Activated CD4-positive, alpha-beta T cell treated with anti-CD3 and anti-CD28 coated beads, Interleukin-2, Interleukin-6, amounts not matched to agents 100 ng/mL and 50 ng/mL, durations not matched to agents 16 hours and 8 hours (primary cell): ENCODE data around the gene NOTCH1.

Source experiments
- DNase-seq: peaks from one replicate; pipeline ENCODE4 v3.0.0-alpha.2; 2020

Gene NOTCH1

DNA sequence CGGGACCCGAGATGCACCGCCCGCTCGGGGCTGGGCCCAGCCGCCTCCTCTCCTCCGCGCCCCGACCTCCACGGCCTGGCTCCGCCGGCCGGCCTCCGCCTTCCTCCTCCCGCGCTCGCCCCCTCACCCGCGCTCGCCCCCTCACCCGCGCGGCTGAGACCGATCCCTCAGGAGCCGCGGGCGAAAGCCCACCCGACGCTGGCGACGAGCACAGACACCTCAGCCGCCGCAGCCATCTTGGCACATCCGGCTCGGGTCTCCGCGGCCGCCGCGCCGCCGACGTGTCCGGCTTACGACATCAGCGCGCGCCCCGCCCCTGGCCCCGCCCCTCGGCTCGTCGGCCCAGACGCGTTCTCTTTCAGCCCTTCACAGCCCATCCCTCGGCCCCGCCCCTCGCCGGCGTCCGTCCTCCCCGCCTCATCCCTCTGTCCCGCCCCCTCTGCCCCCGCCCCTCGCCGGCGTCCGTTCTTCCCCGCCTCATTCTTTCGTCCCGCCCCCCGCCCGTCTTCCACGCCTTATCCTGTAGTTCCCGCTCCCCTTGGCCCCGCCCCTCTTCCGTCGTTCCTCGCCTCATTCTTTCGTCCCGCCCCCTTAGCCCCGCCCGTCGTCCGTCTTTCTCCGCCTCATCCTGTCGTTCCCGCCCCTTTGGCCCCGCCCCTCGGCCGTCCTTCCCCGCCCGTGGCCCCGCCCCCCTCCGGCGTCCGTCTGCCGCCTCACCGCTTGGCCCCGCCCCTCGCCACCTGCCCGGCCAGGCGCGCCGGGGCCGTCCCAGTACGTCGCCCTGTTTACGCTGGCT is 62.9 kb downstream of the NOTCH1 start, which contains the start of gene SEC16A:
TSS of gene SEC16A (minus strand) at position 248 of the 796 bp plus-strand sequence. CDS start 5,425 bp downstream, outside the sequence.
- DNase-seq, result peak; percentile 99

DNA sequence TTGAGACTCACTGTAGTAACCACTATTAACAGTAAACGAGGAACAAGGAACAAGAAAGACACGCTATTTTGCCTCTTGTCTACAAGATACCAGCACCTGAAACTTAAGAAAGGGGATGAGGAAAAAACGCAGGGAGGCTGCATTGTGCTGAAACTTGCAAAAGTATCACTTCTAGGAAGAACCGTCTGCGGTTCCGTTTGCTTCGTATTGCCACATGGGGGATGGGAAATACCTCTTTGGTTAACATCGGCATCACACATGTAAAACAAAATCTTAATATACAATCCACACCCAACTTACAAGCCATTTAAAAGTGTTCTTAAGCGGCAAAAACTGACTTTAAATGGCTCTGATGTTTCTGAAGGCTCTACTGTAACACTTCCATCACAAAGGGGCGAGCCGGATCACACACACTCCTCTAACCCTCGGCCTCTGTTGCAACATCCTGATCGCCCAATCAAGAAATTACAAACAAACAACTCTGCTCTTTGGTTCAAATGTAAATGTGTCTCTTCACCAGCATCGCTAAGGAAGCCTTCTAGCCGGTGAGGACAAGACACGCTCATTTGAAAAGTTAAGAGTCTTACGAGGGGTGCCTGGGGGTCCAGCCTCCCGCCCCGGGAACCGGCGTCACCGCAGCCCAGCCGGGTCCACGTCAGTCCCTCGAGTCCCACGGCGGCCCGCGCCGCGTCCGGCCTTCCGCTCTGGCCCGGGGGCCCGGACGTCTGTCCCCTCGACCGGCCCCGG is 63.6 kb downstream of the NOTCH1 start:
- DNase-seq, result peak; percentile 43

GRCh38 chr9:136481558-136481957 is 64.3 kb downstream of the NOTCH1 start:
- DNase-seq, result no peak

DNA sequence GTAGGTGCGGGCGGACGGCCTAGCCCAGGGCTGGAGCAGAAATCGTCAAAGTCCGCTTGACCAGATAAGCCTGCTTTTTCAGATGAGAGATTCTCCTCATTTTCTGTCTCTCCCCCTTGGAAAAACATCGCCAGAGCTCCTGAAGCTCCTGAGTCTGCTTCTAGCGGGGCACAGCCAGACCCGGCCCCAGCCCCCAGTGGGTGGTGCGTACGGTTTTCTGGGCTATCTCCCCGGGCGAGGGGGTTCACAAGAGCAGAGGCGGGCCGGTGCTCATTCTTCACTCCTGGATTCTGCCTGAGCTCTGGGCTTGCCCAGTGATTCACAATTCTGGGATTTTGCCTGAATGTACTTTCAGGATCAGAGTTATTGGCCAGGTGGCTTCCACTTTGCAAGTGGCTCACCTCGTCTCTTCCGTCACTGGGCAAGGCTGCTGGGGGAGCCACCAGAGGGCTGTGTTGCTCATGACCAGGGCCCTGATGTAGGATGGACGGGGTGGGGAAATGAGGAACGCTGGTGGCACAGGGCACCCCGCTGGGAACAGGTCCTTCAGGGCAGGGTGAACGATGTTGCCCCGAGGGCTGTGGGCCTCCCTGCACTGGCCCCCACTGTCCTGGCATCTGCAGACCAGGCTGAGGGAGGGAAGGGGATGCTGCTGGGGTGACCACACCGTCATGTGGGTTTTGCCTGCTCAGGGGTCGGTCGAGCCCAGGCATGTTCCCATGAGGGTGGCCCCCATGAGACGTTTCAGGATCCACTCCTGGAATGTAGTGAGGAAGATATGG is 69.3 kb downstream of the NOTCH1 start:
- no peak for DNase-seq

DNA sequence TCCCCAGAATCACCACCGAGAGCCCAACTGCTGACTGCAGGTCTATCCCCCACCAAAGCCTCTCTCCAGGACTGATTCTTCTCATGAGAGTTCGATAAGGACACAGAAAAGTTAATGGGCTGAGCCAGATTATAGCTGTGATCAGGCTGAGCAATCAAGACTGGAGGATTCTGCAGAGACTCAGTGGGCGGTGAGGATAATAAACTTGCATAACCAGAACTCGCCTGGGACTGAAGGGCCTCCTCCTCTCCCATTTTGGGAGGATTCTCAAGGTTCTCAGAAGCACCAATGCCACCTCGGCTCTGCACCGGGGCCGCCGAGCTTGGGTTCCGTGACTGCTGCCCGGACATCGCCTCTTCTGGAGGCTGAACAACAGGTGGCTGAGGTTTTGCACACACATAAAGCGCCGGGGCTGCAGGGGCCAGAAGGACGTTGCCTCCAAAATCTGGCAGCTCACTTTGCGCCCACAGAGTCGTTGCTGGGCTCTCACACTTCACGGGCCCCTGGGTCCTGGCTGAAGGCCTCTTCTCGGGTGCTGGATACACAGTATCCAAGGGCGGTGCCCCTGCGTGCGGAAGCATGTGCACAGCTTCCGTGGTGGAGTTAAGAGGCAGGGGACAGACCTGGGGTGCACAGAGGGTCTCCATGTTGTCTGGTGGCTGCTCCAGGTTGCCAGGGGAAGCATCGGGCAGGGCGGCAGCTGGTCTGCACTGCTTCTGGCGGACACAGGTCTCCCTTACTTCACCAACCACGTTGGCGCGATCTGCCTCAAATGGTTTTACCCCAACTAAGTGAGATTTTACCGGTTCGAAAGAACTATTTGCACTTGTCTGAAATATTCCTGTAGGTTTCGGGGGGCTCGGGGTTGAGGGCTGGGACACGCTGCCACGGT is 70.6 kb downstream of the NOTCH1 start:
- DNase-seq, result no peak

DNA sequence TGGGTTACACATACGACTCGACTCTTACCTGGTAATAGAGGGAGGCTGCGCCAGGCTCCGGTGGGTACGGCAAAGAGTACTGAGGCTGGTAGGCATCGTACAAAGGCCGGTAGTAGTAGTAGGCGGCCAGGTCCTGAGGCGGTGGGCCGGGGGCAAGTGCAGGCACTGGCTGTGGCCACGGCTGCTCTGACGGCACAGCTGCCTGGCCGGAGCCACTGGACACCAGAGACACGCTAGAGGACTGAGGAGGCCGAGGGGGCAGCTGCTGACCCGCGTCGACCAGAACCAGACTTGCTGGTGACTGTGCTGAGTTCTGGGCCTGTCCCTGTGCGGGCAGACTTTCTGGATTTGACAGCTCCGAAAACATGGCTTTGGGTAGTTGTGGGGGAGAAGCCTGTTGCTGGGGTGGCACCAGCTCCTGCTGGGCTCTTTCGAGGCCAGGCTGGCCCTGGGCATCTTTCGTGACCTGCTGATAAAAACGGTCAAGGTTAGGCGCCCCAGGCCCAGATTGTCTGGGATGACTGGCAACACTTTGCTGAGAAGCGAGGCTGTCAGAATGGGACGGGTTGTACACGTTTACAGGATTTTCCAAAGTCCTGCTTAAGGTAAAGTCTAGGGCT is 71.7 kb downstream of the NOTCH1 start:
- no peak for DNase-seq

DNA sequence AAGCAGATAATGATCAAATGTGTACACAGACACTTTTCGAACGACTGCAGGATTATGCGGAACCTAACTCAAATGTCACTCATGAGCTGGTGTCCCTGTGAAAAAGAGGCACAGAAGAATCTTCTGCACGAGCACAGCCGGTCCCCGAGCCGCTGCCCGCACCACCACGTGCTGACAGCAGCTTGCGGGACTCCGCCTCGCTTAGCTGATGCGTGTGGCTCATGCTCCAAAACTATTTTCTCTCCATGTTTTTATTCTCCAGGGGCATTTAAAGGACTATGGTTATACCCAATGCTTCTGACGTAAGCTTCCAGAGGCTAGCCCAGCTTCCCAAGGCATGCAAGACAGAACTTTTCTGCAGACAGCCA is 72.5 kb downstream of the NOTCH1 start:
- no peak for DNase-seq

GRCh38 chr9:136472640-136473353 is 73.1 kb downstream of the NOTCH1 start:
- DNase-seq, result no peak

DNA sequence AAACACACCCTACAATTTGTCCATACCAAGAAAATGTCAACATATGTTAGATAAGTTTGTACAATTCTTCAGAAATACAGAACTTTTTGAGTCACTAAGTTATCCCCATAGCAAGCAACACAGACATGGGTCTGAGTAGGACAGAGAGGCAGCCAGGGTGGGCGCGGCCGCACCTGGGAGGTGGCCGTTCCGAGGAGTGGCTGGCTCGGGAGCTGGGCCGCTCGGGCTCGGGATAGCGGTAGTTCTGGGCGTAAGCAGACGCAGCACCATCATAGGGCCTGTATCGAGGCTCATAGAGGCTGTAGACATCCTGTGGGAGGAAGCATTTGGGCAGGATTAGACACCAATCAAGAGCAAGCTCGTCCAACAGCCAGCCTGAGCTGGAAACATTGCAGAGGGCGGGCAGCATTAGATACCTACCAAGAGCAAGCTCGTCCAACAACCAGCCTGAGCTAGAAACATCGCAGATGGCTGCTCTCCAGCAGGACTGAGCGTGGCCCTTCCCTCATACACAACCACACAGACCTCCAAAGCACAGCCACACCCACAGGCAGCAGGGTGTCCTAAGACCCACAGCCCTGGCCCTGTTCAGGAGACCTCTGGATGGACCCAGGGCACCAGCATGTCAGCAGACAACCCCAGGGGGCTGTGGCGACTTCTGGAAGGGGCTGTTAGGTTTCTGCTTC is 73.9 kb downstream of the NOTCH1 start:
- DNase-seq, result no peak

DNA sequence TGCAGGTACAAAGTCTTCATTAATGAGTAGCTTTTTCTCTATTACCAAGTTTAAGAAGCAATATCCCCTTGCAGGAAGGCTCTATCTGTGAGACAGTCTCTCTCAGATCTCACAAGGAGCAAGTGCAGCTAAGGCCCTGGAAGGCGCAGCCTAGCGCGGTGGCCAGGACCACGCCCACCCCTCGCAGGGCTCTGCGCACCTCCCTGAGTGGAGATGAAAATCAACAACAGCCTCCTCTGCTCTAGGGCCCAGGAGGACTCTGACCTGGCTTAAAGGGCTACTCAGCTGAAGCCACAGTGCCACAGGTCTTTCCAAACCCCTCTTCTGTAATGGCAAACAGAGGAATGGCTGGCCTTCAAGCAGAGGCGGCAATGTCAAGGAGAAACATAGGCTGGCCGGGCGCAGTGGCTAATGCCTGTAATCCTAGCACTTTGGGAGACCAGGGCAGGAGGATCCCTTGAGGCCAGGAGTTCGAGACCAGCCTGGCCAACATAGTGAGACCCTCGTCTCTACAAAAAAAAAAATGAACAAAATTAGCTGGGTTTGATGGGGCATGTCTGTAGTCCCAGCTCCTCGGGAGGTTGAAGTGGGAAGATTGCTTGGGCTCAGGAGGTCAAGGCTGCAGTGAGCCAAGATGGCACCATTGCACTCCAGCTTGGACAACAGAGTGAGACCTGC is 74.9 kb downstream of the NOTCH1 start:
- no peak for DNase-seq

DNA sequence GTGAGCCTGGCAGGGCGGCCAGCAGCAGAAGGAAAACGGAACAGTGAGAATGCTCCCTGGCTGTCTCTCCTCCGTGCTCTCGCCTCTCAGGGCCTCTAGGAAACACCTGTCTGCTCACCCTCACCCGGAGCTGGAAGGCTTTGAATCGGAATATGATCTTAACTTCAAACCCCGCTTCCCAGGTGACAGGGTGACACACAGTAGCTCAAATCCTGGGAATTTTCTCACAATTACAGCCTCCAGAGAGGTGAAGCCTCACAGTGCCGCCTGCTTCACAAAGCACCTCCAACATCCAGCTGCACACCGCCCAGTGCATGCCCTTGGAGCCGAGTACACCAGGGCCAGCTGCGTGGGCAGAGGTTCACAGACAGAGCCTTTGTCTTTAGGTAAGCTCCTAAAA is 75.5 kb downstream of the NOTCH1 start:
- no peak for DNase-seq

- DNase-seq, result no peak
Measured at GRCh38 chr9:136467766-136468165, 78.1 kb downstream of the NOTCH1 start.

DNA sequence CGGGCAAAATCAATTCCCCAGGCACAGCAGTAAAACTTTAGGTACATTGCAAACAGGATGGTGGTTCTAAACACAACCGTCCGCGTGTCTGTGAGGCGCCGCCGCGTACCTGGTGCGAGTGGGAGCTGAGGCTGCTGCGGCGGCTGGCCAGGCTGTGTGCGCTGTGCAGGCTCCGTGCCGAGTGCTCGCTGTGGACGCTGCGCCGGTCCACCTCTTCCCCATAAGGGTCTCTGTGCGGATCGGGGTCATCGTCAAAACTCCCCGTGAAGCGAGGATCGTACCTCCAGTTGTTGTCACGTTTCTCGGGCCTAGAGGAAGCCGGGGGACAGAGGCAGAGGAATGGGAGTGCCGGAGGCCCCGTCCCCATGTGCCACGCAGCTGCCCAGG is 79.7 kb downstream of the NOTCH1 start:
- DNase-seq, result no peak

- DNase-seq, result no peak
Measured at GRCh38 chr9:136465500-136466154, 80.2 kb downstream of the NOTCH1 start.

DNA sequence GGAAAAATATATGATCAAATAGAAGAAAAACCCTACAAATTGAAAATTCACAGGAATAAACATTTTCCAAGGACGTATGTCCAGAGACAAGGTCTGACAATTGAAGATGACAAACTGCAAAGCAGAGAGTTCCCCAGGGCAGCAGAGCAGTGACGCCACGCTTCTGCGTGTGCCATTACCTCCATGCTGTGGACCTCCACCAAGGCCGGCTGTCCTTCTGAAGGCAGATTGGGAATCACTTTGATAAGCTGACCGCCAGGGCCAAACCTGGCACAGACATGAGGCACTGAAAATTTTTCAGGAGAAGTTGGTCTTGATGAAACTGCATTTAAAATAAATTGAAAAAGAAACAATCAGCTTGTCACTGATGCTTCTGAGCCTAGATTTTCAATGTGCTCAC is 81.6 kb downstream of the NOTCH1 start:
- no peak for DNase-seq

- DNase-seq, result no peak
Measured at GRCh38 chr9:136463578-136463977, 82.3 kb downstream of the NOTCH1 start.

GRCh38 chr9:136462664-136463063 is 83.2 kb downstream of the NOTCH1 start:
- no peak for DNase-seq

DNA sequence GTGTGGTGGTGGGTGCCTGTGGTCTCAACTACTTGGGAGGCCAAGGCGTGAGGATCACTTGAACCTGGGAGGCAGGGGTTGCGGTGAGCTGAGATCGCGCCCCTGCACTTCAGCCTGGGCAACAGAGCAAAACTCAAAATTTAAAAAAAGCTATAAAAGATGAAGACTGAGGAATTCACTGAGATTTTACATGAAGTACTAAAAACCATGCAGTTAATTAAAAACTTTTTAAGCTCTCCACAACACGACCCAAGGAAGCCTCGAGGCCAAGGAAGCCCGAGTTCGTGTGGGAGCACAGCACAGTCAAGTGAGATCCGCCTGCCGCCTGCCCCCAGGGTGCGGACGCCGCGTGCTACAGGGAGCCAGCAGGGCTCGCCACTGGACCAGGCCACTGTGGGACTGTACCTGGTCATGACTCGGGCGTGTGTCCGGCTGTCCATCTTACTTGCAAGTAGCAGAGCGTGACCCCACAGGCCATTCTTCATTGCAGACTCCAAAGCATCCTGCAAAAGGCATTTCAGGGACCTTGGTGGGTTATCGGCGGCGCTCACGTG is 85.0 kb downstream of the NOTCH1 start:
- no peak for DNase-seq

GRCh38 chr9:136459425-136459824 is 86.4 kb downstream of the NOTCH1 start:
- no peak for DNase-seq
